PFSK-1 (cell line): ENCODE data around the gene GPR173.

Experiments used
- FOXP2 ChIP-seq: optimal IDR thresholded peaks from 2 replicates; pipeline ENCODE3; 2011; ENCODE audit warnings: borderline replicate concordance, control low read depth, inconsistent platforms; ENCODE audit not compliant: insufficient read depth; ENCODE audit errors: extremely low read length, extremely low read depth
- POLR2AphosphoS5 ChIP-seq: IDR thresholded peaks from 2 replicates; pipeline ENCODE4 v1.6.1; 2012; ENCODE audit warnings: low read depth, mild to moderate bottlenecking, control low read depth, low read length, moderate library complexity
- REST ChIP-seq, 2 experiments: IDR thresholded peaks; 2 replicates each; pipeline versions ENCODE4 v1.6.1 to v1.8.0; 2011 to 2012; ENCODE audit warnings: low read depth in 2 of 2, low read length in 2 of 2, control low read depth in 1 of 2, inconsistent platforms in 1 of 2, mild to moderate bottlenecking in 1 of 2, moderate library complexity in 1 of 2; ENCODE audit not compliant: insufficient read depth in 1 of 2
- SIN3A ChIP-seq: IDR thresholded peaks from 2 replicates; pipeline ENCODE4 v1.6.1; 2012; ENCODE audit warnings: mild to moderate bottlenecking, low read length, moderate library complexity, borderline replicate concordance; ENCODE audit not compliant: insufficient read depth

DNA sequence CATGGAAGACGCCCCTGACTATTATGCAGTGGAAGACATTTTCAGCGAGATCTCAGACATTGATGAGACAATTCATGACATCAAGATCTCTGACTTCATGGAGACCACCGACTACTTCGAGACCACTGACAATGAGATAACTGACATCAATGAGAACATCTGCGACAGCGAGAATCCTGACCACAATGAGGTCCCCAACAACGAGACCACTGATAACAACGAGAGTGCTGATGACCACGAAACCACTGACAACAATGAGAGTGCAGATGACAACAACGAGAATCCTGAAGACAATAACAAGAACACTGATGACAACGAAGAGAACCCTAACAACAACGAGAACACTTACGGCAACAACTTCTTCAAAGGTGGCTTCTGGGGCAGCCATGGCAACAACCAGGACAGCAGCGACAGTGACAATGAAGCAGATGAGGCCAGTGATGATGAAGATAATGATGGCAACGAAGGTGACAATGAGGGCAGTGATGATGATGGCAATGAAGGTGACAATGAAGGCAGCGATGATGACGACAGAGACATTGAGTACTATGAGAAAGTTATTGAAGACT is 37.2 kb downstream of the GPR173 start:
- TF ChIP-seq POLR2AphosphoS5 (no peak), REST (IDR thresholded peaks at IDR 0.05; ENCODE audit: insufficient read depth in 1 of 2, low read depth in 2 of 2, low read length in 2 of 2) (no peak), SIN3A (no peak), FOXP2 (no peak)
